ENCODE measurements around the gene CAPN7.

Gene CAPN7

GRCh38 chr3:15199493-15200105 lies 6.4 kb upstream of the CAPN7 start:
- DNase-seq (ENCODE audit: low read depth, low spot score): no peak

DNA sequence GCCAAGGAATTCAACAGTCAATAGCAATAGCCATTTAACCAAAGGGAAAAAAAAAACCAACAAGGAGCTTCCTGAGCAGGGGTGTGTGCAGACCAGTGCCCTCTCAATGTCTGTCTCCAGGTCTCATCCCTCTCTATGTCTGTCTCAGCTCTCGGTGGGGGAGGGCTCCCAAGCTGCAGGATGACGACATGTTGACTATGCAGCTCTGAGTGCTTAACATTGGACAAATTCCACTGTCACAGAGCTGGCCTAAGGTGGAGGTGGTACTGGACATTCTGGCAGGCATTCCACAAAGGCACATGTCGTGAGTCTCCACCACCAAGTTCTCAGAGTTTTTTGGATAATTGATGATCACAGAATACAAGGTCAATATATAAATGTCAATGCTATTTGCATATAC lies 2.0 kb upstream of the CAPN7 start:
- no peak for DNase-seq (ENCODE audit: low read depth, low spot score)

DNA sequence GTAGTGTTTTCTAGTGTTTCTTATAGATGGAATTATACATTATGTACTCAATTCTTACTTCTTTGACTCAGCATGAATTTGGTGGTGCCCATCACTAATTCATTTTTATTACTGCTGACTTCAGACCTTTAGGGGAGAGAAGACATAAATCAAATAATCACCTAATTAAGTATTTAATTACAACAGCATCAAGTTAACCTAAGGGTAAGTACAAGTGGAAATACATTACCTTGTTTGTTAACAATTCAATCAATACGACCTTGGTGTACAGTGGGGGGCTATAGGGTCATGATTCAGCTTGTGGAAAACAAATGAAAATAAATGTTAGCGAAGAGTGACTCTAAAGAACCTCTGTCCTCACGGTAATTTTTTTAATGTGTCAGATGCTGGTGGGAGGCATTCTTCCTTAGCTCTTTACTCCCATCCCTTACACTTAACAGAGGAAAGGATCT lies 538 bp upstream of the CAPN7 start:
- DNase-seq (ENCODE audit: low read depth, low spot score): no peak

DNA sequence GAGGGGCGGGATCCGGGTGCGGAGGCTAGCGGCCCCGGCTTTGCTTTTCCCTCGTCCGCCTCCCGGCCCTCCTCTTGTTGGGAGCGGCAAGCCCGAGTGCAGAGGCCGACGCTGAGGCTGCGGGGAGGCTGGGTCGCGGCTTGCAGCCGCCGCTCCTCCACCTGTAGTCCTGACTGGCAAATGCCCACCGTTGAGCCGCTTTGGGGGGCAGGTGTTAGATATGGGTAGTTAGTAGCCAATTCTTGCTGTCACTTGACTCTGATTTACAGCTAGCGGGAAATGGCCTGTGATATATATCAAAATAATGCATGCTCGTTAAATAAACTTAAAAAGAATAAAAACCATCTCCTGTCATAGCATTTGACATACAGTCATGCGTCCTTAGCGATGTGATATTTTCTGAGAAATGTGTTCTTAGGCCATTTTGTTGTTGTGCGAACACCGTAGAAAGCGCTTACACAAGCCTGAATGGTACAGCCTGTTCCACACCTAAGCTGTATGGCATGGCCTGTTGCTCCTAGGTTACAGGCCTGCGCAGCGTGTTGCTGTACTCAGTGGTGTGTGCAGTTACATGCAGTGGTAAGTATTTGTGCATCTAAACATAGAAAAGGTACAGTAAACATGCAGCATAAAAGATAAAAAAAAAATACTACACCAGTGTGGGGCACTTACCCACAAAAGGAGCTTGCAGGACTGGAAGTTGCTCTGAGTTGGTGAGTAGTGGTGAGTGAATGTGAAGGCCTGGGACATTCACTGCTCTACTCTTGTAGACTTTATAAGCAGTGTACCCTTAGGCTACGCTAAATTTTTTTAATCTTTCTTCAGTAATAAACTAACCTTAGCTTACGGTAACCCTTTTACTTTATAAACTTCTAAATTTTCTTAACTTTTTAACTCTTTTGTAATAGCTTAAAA lies 873 bp downstream of the CAPN7 start:
- DNase-seq (ENCODE audit: low read depth, low spot score): no peak

DNA sequence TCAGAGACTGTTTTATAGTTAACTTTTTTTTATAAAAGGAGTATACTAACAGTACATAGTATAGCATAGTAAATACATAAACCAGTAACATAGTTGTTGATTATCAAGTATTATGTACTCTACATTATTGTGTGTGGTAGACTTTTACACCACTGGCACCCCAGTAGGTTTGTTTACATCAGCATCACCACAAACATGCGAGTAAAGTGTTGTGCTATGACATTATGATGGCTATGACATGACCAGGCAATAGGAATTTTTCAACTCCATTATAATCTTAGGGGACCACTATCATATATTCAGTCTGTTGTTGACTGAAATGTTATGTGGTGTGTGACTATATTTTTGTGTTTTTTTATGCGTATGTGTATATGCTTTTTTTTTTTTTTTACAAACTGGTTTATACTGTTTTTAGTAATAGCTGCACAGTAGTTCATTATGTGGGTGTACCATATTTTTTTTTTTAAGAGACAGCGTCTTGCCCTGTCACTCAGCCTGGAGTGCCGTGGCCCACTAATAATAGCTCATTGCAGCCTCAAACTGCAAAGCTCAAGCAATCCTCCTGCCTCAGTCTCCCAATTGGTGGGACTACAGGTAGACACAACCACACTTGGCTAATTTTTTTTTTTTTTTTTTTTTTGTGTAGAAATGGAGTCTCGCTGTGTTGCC lies 1.9 kb downstream of the CAPN7 start:
- DNase-seq (ENCODE audit: low read depth, low spot score): no peak

GRCh38 chr3:15211937-15212336 lies 5.9 kb downstream of the CAPN7 start:
- DNase-seq (ENCODE audit: low read depth, low spot score): no peak

- no peak for DNase-seq (ENCODE audit: low read depth, low spot score)
These were observed 8.7 kb downstream of the CAPN7 start for GRCh38 chr3:15214758-15215157.

DNA sequence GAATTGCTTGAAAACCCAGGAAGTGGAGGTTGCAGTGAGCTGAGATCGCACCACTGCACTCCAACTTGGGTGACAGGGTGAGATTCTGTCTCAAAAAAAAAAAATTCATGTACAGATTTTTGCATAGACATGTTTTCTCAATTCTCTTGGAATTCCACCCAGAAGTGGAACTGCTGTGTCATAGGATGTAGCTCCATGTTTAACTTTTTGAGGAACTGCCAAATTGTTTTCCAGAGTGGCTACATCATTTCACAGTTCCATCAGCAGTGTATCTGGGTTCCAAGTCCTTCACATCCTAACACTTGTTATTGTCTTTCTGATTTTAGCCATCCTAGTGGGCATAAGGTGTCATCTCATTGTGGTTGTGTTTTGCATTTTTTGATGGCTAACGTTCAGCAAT lies 9.9 kb downstream of the CAPN7 start:
- no peak for DNase-seq (ENCODE audit: low read depth, low spot score)

- DNase-seq (ENCODE audit: low read depth, low spot score): no peak
These were observed 10.5 kb downstream of the CAPN7 start for GRCh38 chr3:15216501-15216900.

DNA sequence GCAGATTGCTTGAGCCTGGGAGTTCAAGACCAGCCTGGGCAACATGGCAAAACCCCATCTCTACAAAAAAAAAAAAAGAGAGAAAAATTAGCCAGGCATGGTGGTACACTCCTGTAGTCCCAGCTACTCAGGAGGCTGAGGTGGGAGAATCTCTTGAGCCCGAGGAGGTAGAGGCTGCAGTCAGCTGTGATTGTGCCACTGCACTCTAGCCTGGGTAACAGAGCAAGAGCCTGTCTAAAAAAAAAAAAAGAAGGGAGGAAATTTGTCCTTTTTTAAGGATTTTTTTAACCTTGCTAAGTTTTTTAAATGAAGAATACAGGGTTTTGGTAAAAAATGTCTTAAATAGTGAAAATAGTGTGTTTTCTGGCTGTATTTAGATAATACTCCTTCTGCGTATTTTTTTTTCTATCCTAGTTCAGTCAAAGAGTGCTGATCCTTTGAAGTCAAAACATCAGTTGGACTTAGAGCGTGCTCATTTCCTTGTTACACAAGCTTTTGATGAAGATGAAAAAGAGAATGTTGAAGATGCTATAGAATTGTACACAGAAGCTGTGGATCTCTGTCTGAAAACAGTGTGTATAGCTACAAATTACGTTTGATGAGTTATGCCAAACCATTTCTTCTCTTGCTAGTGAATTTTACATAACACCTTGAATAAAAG lies 11.1 kb downstream of the CAPN7 start:
- DNase-seq (ENCODE audit: low read depth, low spot score): no peak

DNA sequence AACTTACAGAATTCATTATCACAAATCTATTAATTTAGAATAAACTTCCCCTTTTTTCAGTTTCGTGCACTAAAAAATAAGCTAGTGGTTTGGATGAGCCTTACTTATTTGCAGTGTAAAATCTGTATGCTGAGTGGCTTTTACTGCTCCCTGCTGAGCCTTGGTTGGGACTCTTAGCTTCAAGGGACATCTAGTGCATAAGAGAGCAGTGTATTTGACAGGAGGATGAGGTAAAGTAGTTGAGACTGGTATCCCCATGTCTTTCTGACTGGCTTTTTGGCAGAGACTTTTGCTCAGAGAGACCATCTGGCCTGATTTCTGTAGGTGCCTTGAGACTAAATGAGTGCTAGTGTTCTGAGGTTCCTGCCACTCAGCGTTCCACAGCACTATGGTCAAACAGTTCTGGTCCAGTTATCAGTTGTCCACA lies 11.8 kb downstream of the CAPN7 start:
- DNase-seq (ENCODE audit: low read depth, low spot score): no peak

DNA sequence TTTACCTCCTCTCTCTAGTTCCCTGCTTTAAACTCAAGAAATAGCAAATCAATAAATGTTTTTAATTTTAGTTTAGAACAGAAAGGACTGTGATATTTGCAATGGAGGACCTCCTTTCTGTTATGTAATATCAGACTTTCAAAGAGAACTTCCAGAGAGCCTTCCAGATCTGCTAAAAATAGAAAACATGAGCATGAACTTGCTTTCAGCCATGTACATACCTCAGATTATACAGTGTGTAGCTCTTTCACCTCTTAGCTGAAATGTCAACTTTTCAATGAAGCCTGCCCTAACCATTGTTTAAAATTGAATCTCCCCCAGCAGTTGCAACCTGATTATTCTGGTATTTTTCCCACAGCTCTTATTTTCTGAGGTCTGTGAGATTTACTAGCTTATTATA lies 12.6 kb downstream of the CAPN7 start:
- DNase-seq (ENCODE audit: low read depth, low spot score): no peak

DNA sequence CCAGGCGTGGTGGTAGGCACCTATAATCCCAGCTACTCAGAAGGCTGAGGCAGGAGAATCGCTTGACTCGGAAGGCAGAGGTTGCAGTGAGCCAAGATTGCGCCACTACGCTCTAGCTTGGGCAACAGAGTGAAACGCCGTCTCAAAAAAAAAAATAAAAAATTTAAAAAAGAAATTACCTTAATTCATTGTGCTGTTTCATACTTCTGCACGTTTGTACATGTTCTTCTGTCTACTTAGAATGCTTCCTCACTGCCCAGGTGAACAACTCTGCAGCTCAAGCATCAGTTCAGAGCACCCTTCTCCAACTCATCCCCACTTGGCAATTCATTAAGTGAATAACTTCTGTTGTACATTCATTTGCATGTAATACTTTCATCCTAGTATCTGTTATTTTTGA lies 14.0 kb downstream of the CAPN7 start:
- no peak for DNase-seq (ENCODE audit: low read depth, low spot score)

DNA sequence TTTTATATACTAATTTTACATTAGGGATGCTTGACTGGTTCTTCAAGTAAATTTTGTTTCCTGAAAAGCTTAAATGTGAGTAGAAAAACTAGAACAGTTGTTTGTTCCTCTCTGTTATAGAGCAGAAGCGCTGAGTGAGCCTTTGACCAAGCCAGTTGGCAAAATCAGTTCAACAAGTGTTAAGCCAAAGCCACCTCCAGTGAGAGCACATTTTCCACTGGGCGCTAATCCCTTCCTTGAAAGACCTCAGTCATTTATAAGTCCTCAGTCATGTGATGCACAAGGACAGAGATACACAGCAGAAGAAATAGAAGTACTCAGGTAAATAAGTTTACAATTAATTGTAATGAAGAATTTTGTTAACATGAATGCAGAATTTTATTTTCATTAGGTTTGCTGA lies 14.6 kb downstream of the CAPN7 start:
- no peak for DNase-seq (ENCODE audit: low read depth, low spot score)

DNA sequence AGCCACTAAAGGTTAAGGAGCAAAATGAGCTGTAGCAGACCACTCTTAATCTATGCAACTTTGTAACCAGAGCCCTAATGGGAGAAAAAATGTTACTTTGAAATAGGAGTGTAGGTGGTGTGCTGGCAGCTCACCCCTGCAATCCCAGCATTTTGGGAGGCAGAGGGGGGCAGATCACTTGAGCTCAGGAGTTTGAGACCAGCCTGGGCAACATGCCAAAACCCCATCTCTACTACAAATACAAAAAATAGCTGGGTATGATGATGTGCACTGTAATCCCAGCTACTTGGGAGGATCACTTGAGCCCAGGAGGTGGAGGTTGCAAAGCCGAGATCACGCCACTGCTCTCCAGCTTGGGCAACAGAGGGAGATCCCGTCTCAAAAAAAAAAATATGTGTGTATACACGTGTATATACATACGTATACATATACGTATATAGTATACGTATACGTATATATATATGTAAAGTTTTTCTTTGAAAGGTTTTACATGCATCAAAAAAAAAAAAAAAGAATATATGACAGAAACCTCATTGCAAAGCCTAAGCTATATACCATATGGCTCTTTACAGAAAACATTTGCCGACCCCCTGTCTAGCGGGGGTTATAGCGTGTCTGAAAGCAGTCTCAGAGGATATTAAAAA lies 15.7 kb downstream of the CAPN7 start:
- DNase-seq (ENCODE audit: low read depth, low spot score): no peak

GRCh38 chr3:15223685-15224572 lies 17.9 kb downstream of the CAPN7 start:
- DNase-seq (ENCODE audit: low read depth, low spot score): no peak

GRCh38 chr3:15228147-15228546 lies 22.1 kb downstream of the CAPN7 start:
- no peak for DNase-seq (ENCODE audit: low read depth, low spot score)

- no peak for DNase-seq (ENCODE audit: low read depth, low spot score)
These were observed 23.2 kb downstream of the CAPN7 start for GRCh38 chr3:15229262-15229661.

GRCh38 chr3:15241341-15241740 lies 35.3 kb downstream of the CAPN7 start:
- no peak for DNase-seq (ENCODE audit: low read depth, low spot score)

DNA sequence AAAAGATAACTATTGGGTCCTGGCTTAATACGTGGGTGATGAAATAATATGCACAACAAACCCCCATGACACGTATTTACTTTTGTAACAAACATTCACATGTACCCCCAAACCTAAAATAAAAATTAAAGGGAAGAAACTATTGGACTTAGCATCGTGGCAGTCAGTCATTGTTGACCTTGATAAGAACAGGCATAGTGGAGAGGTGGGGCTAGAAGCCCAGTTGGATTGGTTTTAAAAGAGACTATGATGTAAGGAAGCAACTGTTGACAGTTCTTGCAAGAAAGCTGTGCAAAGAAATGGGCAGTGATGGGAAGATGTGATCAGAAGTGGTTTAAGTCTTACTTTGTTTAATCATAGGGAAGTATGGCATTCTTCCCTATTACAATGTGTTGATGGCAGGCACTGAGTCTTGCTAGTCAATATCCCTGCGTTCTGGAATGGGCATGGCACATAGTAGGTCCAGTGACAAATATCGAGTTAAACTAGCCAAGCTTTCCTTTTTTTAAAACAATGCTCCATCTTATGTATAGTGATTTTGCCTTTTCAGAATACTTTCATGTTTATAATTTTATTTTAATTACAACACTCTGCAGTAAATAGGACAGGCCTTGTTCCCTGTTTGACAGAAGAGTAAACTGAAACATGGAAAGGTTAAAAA lies 37.9 kb downstream of the CAPN7 start:
- no peak for DNase-seq (ENCODE audit: low read depth, low spot score)

All from activated CD4-positive, CD25-positive, alpha-beta regulatory T cell treated with anti-CD3 and anti-CD28 coated beads, Interleukin-2, amount 50 U/mL, for 16 hours (primary cell).